ENCODE data around the gene JAKMIP1.

JAKMIP1 gene

GRCh38 chr4:6180841-6181631 is 19.3 kb downstream of the JAKMIP1 start:
- DNase-seq (ENCODE audit: low spot score): no peak

GRCh38 chr4:6179362-6179761 is 21.0 kb downstream of the JAKMIP1 start:
- no peak for DNase-seq (ENCODE audit: low spot score)

GRCh38 chr4:6178757-6179156 is 21.6 kb downstream of the JAKMIP1 start:
- no peak for DNase-seq (ENCODE audit: low spot score)

GRCh38 chr4:6177587-6178197 is 22.7 kb downstream of the JAKMIP1 start:
- no peak for DNase-seq (ENCODE audit: low spot score)

- DNase-seq (ENCODE audit: low spot score): no peak
These were observed 24.9 kb downstream of the JAKMIP1 start for GRCh38 chr4:6175426-6175825.

GRCh38 chr4:6172927-6173200 is 27.5 kb downstream of the JAKMIP1 start:
- DNase-seq (ENCODE audit: low spot score): no peak

GRCh38 chr4:6172093-6172926 is 28.0 kb downstream of the JAKMIP1 start:
- no peak for DNase-seq (ENCODE audit: low spot score)

- no peak for DNase-seq (ENCODE audit: low spot score)
These were observed 31.1 kb downstream of the JAKMIP1 start for GRCh38 chr4:6169239-6169638.

GRCh38 chr4:6165766-6166165 is 34.6 kb downstream of the JAKMIP1 start:
- no peak for DNase-seq (ENCODE audit: low spot score)

GRCh38 chr4:6162885-6163284 is 37.5 kb downstream of the JAKMIP1 start:
- DNase-seq (ENCODE audit: low spot score): no peak

GRCh38 chr4:6161921-6162464 is 38.4 kb downstream of the JAKMIP1 start:
- no peak for DNase-seq (ENCODE audit: low spot score)

- DNase-seq (ENCODE audit: low spot score): no peak
These were observed 39.8 kb downstream of the JAKMIP1 start for GRCh38 chr4:6160536-6160935.

- no peak for DNase-seq (ENCODE audit: low spot score)
These were observed 42.4 kb downstream of the JAKMIP1 start for GRCh38 chr4:6157926-6158325.

GRCh38 chr4:6155996-6156750 is 44.2 kb downstream of the JAKMIP1 start:
- no peak for DNase-seq (ENCODE audit: low spot score)

GRCh38 chr4:6154875-6155274 is 45.5 kb downstream of the JAKMIP1 start:
- no peak for DNase-seq (ENCODE audit: low spot score)

- no peak for DNase-seq (ENCODE audit: low spot score)
These were observed 46.5 kb downstream of the JAKMIP1 start for GRCh38 chr4:6153874-6154273.

GRCh38 chr4:6152869-6153705 is 47.3 kb downstream of the JAKMIP1 start:
- DNase-seq (ENCODE audit: low spot score): no peak

GRCh38 chr4:6150046-6150735 is 50.2 kb downstream of the JAKMIP1 start:
- DNase-seq (ENCODE audit: low spot score): no peak

- no peak for DNase-seq (ENCODE audit: low spot score)
These were observed 51.7 kb downstream of the JAKMIP1 start for GRCh38 chr4:6148506-6149205.

GRCh38 chr4:6147441-6147840 is 52.9 kb downstream of the JAKMIP1 start:
- no peak for DNase-seq (ENCODE audit: low spot score)

All from AG08396 (cell line).